Thoracic aorta (tissue), 2 donors: ENCODE results near the gene CEPT1. TPM values are rescaled to one million over a fixed set of nuclear protein-coding genes. Genes with fewer than 3 reads are reported as not detected.

Experiments used
- ATAC-seq: fragments of 150-250 bp; one replicate; pipeline ENCODE4 v1.8.0; 2017; ENCODE audit warnings: low read depth; ENCODE audit not compliant: insufficient number of reproducible peaks, low FRiP score
- DNase-seq: peaks from one replicate; pipeline ENCODE4 v3.0.0-alpha.2; 2020; ENCODE audit warnings: low spot score
- H3K27ac ChIP-seq, 2 donors: fragments of 200-600 bp; sonication (generic); 1 replicate in 1 of 2; 2 replicates in 1 of 2; pipeline ENCODE4 v1.5.1; 2016; ENCODE audit warnings: mild to moderate bottlenecking in 2 of 2, moderate library complexity in 2 of 2
- H3K27me3 ChIP-seq: fragments of 200-600 bp; sonication (generic); replicated peaks from 2 replicates; pipeline ENCODE4 v1.6.0; 2016; ENCODE audit warnings: mild to moderate bottlenecking; ENCODE audit not compliant: insufficient read depth
- H3K36me3 ChIP-seq: fragments of 200-600 bp; sonication (generic); one replicate; pipeline ENCODE4 v1.5.1; 2016
- H3K4me1 ChIP-seq, 2 donors: fragments of 200-600 bp; sonication (generic); 1 replicate in 1 of 2; 2 replicates in 1 of 2; pipeline versions ENCODE4 v1.5.1 to v1.6.0; 2016; ENCODE audit warnings: low read depth in 2 of 2, mild to moderate bottlenecking in 1 of 2; ENCODE audit not compliant: control insufficient read depth in 1 of 2
- H3K4me3 ChIP-seq: fragments of 200-600 bp; sonication (generic); 2 replicates; pipeline ENCODE4 v1.5.1; 2016; ENCODE audit warnings: mild to moderate bottlenecking
- H3K9me3 ChIP-seq: fragments of 200-600 bp; sonication (generic); 2 replicates; pipeline ENCODE4 v1.5.1; 2016
- total RNA-seq, 2 donors: library from RNA; depleted of rRNA; stranded (reverse); fragments of >200 nt; gene quantifications; one replicate each; pipeline versions ENCODE4 v1.1.0 to v1.2.3, GENCODE V29; 2016
- TF ChIP-seq, protein P1 (sequence below): fragments of 200-600 bp; sonication (generic); IDR thresholded peaks from one replicate; pipeline ENCODE4 v1.5.1; 2019; ENCODE audit warnings: antibody characterized with exemption

Gene CEPT1
- total RNA-seq, 2 donors from 2014 or later, result 31.0 to 33.5 TPM

DNA sequence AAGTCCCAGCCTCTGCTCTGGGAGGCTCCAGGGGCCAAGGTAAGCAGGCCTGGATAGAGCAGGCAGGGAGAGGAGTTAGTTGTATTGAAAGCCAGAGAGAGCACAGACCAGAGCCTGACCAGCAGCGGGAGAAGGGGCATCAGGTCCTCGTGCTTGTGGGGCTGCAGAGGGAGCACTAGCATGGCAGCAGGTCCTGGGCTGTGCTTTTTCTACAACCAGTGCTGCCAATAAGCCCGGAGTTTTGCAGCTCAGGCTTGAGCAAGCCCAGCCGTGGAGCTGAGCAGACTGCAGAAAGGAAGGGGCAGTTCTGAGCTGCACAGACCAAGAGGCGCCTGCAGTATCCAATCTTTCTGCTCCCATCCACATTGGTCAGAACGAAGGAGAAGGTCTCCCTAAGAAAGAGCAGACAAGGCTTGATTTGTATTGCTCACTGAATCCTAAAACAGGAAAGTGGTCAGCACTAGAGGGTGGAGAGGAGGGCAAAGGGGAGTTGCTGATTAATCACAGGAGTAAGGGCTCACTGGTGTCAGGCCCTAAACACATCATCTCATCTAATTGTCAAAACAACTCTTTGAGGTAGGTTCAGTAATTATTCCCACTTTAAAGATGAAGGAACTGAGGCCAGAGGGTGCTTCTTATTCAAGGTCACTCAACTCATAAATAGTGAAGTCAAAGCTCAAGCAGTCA lies 57.7 kb downstream of the CEPT1 start:
- ATAC-seq, result no peak
- Histone ChIP-seq H3K27me3 (no peaks in the 10 kb centered on the region), H3K4me3 (peak overlapping the region; percentile 60), H3K4me1 (peaks cover 5 to 6% of the 10 kb centered on the region in 2 donors), H3K9me3 (no peaks in the 10 kb centered on the region), H3K36me3 (no peaks in the 10 kb centered on the region), H3K27ac (no peak overlapping the region)
- TF ChIP-seq, protein P1, sequence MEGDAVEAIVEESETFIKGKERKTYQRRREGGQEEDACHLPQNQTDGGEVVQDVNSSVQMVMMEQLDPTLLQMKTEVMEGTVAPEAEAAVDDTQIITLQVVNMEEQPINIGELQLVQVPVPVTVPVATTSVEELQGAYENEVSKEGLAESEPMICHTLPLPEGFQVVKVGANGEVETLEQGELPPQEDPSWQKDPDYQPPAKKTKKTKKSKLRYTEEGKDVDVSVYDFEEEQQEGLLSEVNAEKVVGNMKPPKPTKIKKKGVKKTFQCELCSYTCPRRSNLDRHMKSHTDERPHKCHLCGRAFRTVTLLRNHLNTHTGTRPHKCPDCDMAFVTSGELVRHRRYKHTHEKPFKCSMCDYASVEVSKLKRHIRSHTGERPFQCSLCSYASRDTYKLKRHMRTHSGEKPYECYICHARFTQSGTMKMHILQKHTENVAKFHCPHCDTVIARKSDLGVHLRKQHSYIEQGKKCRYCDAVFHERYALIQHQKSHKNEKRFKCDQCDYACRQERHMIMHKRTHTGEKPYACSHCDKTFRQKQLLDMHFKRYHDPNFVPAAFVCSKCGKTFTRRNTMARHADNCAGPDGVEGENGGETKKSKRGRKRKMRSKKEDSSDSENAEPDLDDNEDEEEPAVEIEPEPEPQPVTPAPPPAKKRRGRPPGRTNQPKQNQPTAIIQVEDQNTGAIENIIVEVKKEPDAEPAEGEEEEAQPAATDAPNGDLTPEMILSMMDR, result no peak
- no peak for DNase-seq

DNA sequence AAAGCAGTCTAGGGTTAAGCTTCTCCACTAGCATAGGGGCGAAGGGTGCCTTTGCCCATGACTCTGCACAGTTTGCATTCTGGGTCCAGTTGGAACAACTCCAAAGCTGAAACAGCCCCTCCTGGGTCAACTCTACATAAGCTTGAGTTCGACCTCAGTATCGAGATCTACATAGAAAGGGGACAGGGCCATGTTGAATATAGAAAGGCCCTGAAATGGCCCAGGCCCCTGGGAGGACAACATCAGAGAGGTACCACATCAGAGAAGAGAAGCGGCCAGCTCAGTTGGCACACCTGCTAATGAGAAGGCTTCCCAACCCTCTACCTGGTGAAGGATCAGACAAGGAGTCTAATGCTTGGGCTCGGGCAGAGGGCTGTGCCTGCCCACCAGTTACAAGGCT lies 58.8 kb downstream of the CEPT1 start:
- no peak for ATAC-seq

DNA sequence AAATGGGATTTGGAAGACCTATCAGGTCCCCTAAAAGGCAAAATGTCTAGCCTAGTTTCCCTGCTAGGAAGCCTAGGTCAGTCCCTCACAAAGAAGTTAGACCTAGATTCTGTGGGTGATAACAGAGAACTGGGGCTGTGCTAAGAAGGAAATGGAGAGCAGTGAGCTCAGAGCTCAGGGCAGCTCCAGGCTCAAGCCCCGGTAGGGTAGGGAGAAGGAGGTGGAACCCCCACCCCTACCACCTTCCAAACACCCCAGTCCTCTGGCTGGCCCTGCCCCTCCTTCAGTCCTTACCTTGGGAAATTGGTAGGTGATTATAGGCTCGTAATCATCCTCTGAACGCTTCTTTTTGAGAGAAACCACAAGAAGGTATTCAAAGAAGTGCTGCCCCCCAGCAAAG lies 59.3 kb downstream of the CEPT1 start:
- no peaks in the 10 kb centered on the region for H3K27me3 ChIP-seq
- no peak for DNase-seq
- H3K36me3 ChIP-seq, result no peaks in the 10 kb centered on the region
- no peaks in the 10 kb centered on the region for H3K9me3 ChIP-seq
- TF ChIP-seq, protein P1, result no peak
- H3K4me1 ChIP-seq, result peaks cover 0 to 13% of the 10 kb centered on the region in 2 donors
- ATAC-seq, result no peak
- H3K4me3 ChIP-seq, result peak overlapping the region; percentile 60
- no peak overlapping the region for H3K27ac ChIP-seq

More for the DNA sequence above, 58.8 kb downstream of the CEPT1 start:
- peak overlapping the region; percentile 60 for H3K4me3 ChIP-seq
- TF ChIP-seq, protein P1, result no peak
- peaks cover 0 to 8% of the 10 kb centered on the region in 2 donors for H3K4me1 ChIP-seq
- H3K27ac ChIP-seq, result no peak overlapping the region
- H3K27me3 ChIP-seq, result no peaks in the 10 kb centered on the region
- no peaks in the 10 kb centered on the region for H3K36me3 ChIP-seq
- H3K9me3 ChIP-seq, result no peaks in the 10 kb centered on the region
- no peak for DNase-seq

DNA sequence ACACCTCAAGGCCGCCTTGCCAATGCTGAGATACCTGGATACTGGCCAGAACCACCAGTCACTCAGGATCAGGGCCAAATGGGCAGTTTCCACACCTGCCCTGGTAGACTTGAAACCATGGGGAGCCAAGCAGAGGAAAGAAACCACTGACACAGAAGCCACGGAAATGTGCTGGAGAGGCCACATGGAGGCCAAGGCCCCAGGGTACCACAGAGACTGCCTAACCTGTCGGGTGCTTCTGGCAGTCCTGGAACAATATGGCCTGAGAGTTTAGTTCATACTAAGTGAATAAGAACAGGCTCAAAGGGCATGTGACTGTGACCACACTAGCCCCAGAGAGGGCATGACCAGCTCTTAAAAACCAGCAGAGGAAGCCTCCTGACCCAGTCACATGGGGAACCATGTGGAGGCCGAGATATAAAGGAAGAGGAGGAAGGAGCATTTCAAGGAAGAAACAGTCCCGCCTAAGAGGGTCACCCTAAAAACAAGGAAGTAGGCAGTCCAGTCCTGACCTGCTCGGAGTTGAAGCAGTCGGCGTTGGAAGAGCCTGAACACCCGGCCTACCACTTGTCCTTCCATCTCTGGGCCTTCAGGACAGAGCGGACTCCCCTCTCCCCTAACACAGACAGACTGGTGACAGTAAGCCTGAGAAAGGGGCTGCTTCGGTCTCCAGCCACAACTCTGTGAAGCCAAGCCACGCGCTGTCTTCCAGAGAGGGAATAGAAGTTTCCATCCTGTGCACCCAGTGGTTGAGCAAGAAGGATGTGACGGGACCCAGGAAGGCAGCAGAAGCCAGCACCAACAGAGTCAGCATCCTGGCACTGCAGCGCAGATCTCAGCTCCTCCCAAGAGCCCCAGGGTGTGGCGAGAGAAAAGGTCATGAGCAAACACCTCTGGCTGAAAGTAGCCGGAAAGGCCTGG lies 60.1 kb downstream of the CEPT1 start, which contains the start of gene DENND2D:
DENND2D (minus strand) TSS at position 766 of the 921 bp plus-strand sequence; CDS start at position 579, 187 bp downstream.
- H3K9me3 ChIP-seq, result no peaks in the 10 kb centered on the region
- H3K4me1 ChIP-seq, result peaks cover 0 to 20% of the 10 kb centered on the region in 2 donors
- H3K27me3 ChIP-seq, result no peaks in the 10 kb centered on the region
- DNase-seq (no peak), ATAC-seq (peak; percentile 30)
- TF ChIP-seq, protein P1, result no peak
- peak within 1 kb of the TSS in 1 of 2 donors; percentile 24 for H3K27ac ChIP-seq
- peak within 1 kb of the TSS; percentile 60 for H3K4me3 ChIP-seq
- no peaks in the 10 kb centered on the region for H3K36me3 ChIP-seq

DNA sequence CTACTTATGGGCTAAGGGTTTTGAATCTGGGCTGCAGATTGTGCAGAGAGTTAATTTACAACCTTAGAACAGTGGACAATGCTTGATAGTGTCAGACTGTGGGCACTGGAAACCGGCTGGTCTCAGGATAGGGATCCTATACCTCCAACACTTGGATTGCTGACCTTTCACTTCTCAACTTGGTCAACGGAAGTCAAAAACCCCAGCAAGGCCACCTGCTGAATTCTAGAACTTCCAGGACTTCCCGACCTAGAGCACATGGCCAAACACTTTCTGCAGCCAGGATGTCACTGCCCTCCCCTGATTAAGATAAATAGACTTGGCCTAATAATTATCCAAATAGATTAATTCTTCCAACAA lies 60.8 kb downstream of the CEPT1 start:
- TF ChIP-seq, protein P1, result no peak
- H3K4me1 ChIP-seq, result peaks cover 0 to 20% of the 10 kb centered on the region in 2 donors
- no peaks in the 10 kb centered on the region for H3K27me3 ChIP-seq
- peak overlapping the region; percentile 60 for H3K4me3 ChIP-seq
- H3K27ac ChIP-seq, result peak overlapping the region in 1 of 2 donors; percentile 24
- no peak for DNase-seq
- H3K9me3 ChIP-seq, result no peaks in the 10 kb centered on the region
- ATAC-seq, result no peak
- H3K36me3 ChIP-seq, result no peaks in the 10 kb centered on the region
